Endothelial cell of umbilical vein (primary cell): Measurements from ENCODE around the gene VWA8.

Source experiments
- CTCF ChIP-seq, 2 donors: IDR thresholded peaks; 1 replicate in 1 of 2; 2 replicates in 1 of 2; pipeline ENCODE4 v1.5.1; 2011; ENCODE audit warnings: low read length in 2 of 2, mild to moderate bottlenecking in 2 of 2, moderate library complexity in 2 of 2, control low read depth in 1 of 2, inconsistent platforms in 1 of 2, low read depth in 1 of 2; ENCODE audit not compliant: insufficient read depth in 1 of 2; ENCODE audit errors: extremely low read depth in 1 of 2
- EZH2 ChIP-seq: IDR thresholded peaks from 2 replicates; pipeline ENCODE4 v1.6.1; 2012; ENCODE audit warnings: borderline replicate concordance, low read depth, mild to moderate bottlenecking, moderate library complexity, low read length, inconsistent platforms; ENCODE audit not compliant: severe bottlenecking
- FOS ChIP-seq: IDR thresholded peaks from 2 replicates; pipeline ENCODE4 v1.6.1; 2011; ENCODE audit warnings: mild to moderate bottlenecking, low read length, moderate library complexity, borderline replicate concordance; ENCODE audit not compliant: insufficient read depth
- MYC ChIP-seq: IDR thresholded peaks from one replicate; pipeline ENCODE4 v1.6.1; 2011; ENCODE audit warnings: mild to moderate bottlenecking, low read depth, low read length
- POLR2A ChIP-seq: IDR thresholded peaks from 2 replicates; pipeline ENCODE4 v1.6.1; 2012; ENCODE audit warnings: low read depth, mild to moderate bottlenecking, control low read depth, low read length
- POLR2AphosphoS5 ChIP-seq: IDR thresholded peaks from 2 replicates; pipeline ENCODE4 v1.6.1; 2012; ENCODE audit warnings: low read depth, mild to moderate bottlenecking, control low read depth, low read length, moderate library complexity; ENCODE audit not compliant: insufficient read depth

- TF ChIP-seq CTCF (IDR thresholded peaks at IDR 0.05; ENCODE audit: extremely low read depth in 1 of 2, insufficient read depth in 1 of 2, low read depth in 1 of 2, low read length in 2 of 2), result no peak
- no peak for TF ChIP-seq MYC
- no peak for TF ChIP-seq FOS
- TF ChIP-seq POLR2A, result no peak
- TF ChIP-seq EZH2, result no peak
- TF ChIP-seq POLR2AphosphoS5, result no peak
These were observed 238.0 kb downstream of the VWA8 start for GRCh38 chr13:41722684-41723535.
